ENCODE results near the gene EOMES.

- TF ChIP-seq CTCF (IDR thresholded peaks at IDR 0.05): no peak
- TF ChIP-seq POLR2A (IDR thresholded peaks at IDR 0.05): no peak
These were observed 55.4 kb downstream of the EOMES start for GRCh38 chr3:27666708-27667107.
